NCI-H1436 (cell line): ENCODE measurements around the gene NINL.
"Not testable (repeated sequence)": the region's sequence is repeated elsewhere in the genome, so short reads cannot be mapped to it uniquely, and the experiment has no call there.

Experiments used
- DNase-seq: peaks from one replicate; lab custom pipeline; 2025; lab: John Stamatoyannopoulos, UW

NINL gene

GRCh38 chr20:25532971-25533391, 52.4 kb downstream of the NINL start:
- no peak for DNase-seq

DNA sequence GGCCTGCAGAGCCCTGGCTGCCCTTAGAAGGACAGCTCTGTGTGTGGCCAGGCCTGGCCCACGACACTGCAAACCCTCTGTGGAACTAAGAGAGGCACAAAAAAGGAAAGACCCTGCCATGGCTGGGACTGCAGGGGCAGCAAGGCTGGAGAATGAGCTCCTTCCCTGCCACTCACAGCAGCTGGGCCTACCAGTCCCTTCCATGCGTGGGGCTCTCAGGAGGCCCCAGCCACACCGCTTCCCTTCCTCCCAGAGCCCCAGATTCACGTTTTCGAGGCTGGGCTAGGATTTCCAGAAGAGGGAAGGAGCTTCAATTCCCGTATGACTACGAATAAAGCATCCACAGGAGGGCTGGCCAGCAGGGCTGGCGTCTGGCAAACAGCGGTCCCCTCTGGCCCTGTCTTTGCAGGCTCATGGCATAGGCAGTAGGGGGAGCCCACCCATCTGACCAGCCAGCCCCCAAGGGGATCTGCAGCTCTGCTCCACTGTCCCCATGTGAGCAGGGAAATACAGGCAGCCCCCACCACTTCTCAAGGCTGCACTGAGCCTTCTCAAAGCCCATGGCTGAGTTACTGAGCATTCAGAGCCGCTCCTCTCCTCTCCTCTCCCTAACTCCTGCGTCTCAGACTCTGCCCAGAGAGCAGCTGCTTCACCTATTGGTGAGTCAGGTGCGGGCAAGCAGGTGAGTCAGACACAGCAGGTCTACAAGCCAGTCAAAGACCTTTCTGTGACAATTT, 53.1 kb downstream of the NINL start:
- no peak for DNase-seq

- no peak for DNase-seq
These were observed 55.9 kb downstream of the NINL start for GRCh38 chr20:25529295-25529951.

GRCh38 chr20:25527949-25528348, 57.4 kb downstream of the NINL start:
- no peak for DNase-seq

DNA sequence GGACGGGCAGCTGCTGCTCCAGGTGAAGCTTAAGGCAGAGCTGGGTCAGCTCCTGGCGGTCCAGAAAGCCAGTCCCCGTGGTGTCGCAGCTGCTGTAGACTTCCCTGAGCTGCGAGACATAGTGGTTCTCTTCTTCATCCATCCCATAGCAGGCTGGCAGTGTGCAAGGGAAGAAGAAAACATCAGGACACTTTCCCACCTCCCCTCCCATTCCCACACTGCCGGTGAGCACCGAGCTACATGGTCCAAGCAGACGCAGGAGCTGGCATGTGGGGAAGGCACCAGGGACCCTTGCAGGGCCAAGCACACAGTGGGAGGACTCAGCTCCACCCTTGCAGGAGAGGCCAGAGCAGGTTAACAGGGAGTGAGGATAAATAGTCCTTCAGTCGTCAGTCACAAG, 58.9 kb downstream of the NINL start:
- DNase-seq, result no peak

- DNase-seq, result no peak
These were observed 59.5 kb downstream of the NINL start for GRCh38 chr20:25525867-25526266.

GRCh38 chr20:25525295-25525694, 60.0 kb downstream of the NINL start:
- no peak for DNase-seq

- no peak for DNase-seq
These were observed 63.9 kb downstream of the NINL start for GRCh38 chr20:25521382-25521781.

DNA sequence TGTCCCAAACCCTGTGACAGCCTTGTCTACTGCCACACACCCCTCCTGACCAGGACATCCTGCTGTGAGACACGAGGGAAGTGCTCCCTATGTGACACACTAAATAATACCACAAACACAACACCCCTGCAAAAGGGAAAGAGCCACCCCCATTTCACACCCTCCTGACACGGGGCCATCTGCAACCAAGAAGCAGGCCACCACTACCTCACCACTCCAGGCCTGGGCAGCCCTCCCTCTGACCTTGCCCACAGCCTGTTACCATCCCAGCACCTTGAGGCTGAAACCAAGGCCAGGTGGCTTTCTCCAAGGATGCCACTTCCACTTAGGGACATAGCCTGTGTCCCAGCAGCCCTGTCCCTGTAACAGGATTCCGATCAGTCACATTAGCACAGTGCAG, 68.2 kb downstream of the NINL start:
- no peak for DNase-seq

DNA sequence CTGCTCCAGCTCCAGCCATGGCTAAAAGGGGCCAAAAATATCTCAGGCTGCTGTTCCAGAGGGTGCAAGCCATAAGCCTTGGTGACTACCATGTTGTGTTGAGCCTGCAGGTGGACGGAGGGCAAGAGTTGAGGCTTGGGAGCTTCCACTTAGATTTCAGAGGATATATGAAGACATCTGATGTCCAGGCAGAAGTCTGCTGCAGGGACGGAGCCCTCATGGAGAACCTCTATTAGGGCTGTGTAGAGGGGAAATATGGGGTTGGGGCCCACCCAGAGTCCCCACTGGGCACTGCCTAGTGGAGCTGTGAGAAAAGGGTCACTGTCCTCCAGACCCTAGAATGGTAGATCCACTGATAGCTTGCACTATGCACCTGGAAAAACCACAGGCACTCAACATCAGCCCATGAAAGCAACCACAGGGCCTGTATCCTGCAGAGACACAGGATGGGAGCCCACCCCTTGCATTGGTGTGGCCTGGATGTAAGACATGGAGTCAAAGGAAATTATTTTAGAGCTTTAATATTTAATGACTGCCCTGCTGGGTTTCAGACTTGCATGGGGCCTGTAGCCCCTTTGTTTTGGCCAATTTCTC, 70.5 kb downstream of the NINL start:
- no peak for DNase-seq

- DNase-seq, result no peak
These were observed 71.1 kb downstream of the NINL start for GRCh38 chr20:25514195-25514594.

- DNase-seq, result no peak
These were observed 72.6 kb downstream of the NINL start for GRCh38 chr20:25512709-25513108.

DNA sequence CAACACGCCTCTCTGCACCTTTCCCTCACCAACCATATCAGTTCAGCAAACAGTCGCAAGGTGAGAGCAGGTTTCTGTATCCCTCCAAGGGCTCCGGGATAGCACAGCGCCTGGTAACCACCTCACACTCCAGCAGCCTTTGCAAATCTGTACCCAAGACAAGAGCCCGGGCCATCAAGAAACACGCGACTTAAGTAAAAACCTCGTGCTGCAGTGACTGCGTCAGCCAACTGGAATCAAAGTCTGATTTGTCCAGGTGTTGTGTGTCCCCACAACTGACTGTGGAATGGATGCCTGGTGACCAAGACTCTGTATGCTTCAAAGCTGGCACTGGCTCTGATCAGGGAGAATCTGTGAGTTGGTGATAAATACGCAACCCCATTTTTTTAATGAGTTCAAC, 74.1 kb downstream of the NINL start:
- no peak for DNase-seq

GRCh38 chr20:25510721-25511120, 74.6 kb downstream of the NINL start:
- no peak for DNase-seq

DNA sequence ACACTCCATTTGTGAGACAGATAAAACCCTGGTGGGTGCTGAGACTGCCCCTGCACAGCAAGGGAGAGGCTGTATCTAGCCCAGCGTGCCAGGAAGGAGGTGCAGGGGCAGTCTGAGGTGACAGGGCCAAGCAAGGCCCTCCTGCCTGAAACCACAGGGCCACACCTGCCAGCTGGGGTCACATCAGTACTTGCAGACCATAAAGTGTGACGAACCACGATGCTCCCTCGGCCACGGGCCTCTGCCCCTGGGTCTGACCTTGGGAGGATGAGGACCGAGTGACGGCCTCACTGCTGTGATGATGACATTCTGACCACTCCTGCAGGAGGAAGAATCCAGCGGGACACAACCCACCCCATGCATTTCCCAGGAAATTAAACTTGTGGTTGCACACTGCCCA, 75.1 kb downstream of the NINL start:
- DNase-seq, result no peak

GRCh38 chr20:25509084-25509483, 76.2 kb downstream of the NINL start:
- no peak for DNase-seq

DNA sequence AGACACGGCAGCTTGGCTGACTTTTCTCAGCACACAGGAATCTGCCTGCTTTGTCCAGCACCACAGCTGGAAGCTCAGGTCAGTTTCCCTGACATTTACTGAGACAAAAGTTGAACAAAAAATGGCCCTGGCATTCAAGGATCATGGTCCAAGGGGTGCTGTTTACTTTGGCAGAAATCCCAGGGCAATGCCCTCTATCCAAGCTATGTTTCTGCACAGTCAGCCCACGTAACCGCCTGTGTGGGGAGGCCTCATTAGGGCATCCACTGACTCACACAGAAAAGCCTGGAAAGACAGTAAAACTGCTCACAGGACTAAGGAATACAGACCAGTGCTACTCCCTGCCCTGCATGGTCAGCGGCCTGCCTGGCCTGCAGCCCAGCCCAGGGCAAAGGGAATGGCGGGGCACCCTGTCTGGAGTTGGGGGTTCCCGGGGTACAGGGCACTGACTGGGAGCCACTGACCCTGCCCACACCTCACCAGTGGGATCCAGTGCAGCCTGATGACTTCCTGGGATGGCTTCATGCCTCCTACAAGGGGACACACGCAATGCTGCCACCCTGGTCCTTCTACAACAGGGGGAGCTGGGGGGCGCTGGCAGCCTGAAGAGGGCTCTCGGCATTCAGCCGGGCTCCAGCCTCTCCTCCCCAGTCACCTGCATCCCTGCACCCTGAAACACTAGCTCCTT, 77.1 kb downstream of the NINL start:
- DNase-seq, result no peak

DNA sequence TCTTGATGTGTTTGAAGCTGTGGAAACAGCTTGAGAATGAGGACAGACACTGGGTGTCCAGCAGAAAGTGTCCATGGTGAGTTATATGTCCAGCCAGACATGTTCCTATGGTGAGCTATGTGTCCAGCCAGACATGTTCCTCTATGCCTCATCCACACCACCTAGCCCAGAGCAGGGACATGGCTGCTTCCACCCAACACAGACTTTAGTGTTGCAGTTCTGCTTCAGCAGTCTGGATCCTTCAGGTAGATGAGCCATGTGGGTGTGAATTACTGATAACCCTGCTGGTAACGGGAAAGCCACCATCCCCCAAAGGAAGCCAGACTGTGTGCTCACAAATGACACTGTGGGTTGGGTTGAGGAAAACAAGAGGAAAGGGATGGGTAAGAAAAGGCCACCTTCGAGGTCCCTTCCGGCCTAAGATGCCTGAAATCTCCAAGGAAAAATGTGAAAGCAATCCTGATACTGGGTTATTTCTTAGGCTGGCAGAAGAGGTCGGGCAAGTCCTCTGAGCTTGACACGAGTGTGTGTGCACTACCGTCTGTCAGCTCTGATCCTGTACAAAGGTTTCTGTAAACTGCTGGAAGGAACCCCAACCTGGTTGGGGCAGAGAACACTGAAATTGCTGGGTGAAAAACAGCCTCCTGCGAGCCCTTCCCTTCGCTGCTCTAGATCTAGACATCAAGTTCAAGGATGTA, 77.8 kb downstream of the NINL start:
- DNase-seq, result no peak

GRCh38 chr20:25504366-25505135, 80.8 kb downstream of the NINL start:
- no peak for DNase-seq

DNA sequence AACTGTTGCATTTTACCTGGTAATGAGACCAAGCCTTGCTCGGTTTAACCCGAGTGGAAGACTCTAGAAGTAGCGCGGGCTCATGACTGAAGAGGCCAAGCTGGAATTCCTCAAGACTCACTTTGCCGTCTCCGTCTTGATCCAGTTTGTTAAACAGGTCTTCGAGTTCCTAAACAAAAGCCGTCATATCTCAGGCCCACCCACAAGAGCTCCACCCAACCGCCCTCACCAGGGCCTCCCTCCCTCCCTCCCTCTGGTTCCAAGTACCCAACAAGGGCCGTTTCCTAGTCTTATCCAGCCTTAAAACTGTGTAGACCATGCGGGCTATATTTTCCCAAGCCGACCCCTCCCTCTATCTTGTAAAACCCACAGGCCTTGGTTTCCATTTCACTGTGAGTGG, 81.4 kb downstream of the NINL start:
- no peak for DNase-seq

- DNase-seq, result not testable (repeated sequence)
These were observed 82.2 kb downstream of the NINL start for GRCh38 chr20:25503051-25503639.
